Medulla oblongata (tissue), 1 donor: Measurements from ENCODE around the gene IGFLR1.
"Not testable (repeated sequence)": the region's sequence is repeated elsewhere in the genome, so short reads cannot be mapped to it uniquely, and the experiment has no call there.

Experiments used
- DNase-seq: peaks from one replicate; pipeline ENCODE4 v3.0.0-alpha.2; 2015; ENCODE audit errors: extremely low spot score

Gene IGFLR1

GRCh38 chr19:35724132-35724531, 18.1 kb downstream of the IGFLR1 start:
- not testable (repeated sequence) for DNase-seq

- DNase-seq, result no peak
Observed at GRCh38 chr19:35723671-35724070, 18.6 kb downstream of the IGFLR1 start.

GRCh38 chr19:35722897-35723296, 19.4 kb downstream of the IGFLR1 start:
- DNase-seq, result no peak

GRCh38 chr19:35722461-35722860, 19.8 kb downstream of the IGFLR1 start:
- no peak for DNase-seq

- DNase-seq, result no peak
Observed at GRCh38 chr19:35721374-35721773, 20.9 kb downstream of the IGFLR1 start.

- DNase-seq, result no peak
Observed at GRCh38 chr19:35720648-35721047, 21.6 kb downstream of the IGFLR1 start.

- DNase-seq, result no peak
Observed at GRCh38 chr19:35720163-35720524, 22.1 kb downstream of the IGFLR1 start.

GRCh38 chr19:35719402-35720162, 22.7 kb downstream of the IGFLR1 start:
- no peak for DNase-seq

GRCh38 chr19:35718345-35719041, 23.8 kb downstream of the IGFLR1 start:
- DNase-seq, result no peak

GRCh38 chr19:35717665-35718344, 24.4 kb downstream of the IGFLR1 start, which contains the start of gene KMT2B:
Gene KMT2B, plus strand, starts transcription at chr19:35718003. Its CDS starts 16 bp downstream, at chr19:35718019.
- DNase-seq, result no peak

GRCh38 chr19:35716801-35717664, 25.2 kb downstream of the IGFLR1 start:
- DNase-seq, result peak; percentile 97

- DNase-seq, result no peak
Observed at GRCh38 chr19:35715981-35716800, 26.1 kb downstream of the IGFLR1 start.

- DNase-seq, result no peak
Observed at GRCh38 chr19:35715355-35715809, 26.9 kb downstream of the IGFLR1 start.

- no peak for DNase-seq
Observed at GRCh38 chr19:35714601-35715354, 27.5 kb downstream of the IGFLR1 start.

GRCh38 chr19:35713904-35714495, 28.3 kb downstream of the IGFLR1 start:
- DNase-seq, result no peak

- no peak for DNase-seq
Observed at GRCh38 chr19:35713506-35713850, 28.8 kb downstream of the IGFLR1 start.

- DNase-seq, result no peak
Observed at GRCh38 chr19:35712567-35713505, 29.4 kb downstream of the IGFLR1 start.
